ENCODE data around the gene NHEJ1. TPM values are rescaled to one million over a fixed set of nuclear protein-coding genes. Genes with fewer than 3 reads are reported as not detected.

The NHEJ1 gene
- total and polyA plus RNA-seq, 2 donors (not counting 3 experiments of a cell fraction or from before 2014, with no cell fraction given) = 12.8 to 12.9 TPM

DNA sequence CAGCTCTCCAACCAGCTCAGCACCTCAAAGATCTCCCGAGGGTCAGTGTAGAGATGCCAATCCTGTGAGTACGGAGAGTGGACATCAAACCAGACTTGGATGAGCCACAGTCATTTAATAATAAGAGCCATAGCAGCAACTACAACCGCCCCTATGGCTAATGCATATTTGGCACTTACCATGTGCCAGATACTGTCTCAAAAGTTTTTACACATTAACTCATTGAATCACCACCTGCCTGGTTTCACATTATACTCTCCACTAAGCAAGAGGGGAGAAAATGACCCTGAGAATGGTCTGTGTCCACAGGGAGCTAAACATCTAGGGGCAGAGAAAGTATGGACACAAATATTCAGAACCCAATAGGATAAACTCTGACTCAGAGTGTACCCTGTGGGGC, 13.5 kb upstream of the NHEJ1 start:
- ChIA-PET POLR2A (no interaction called here), CTCF (interaction anchor here (1.0 to 5.2 kb wide), 2 partner anchors 19 to 121 kb away, joined by 3 to 32 read pairs; no protein-coding TSS in a partner anchor)
- Histone ChIP-seq H3K4me3 (replicated peaks in 1 of 3; ENCODE audit: insufficient read depth in 1 of 3, low read depth in 1 of 3, low read length in 3 of 3) (no peak overlapping the region), H2AFZ (ENCODE audit: low read depth, low read length) (no peak overlapping the region), H3K27ac (ENCODE audit: insufficient read depth, low read depth, low read length) (no peak overlapping the region), H3K4me1 (ENCODE audit: control insufficient read depth, extremely low read depth, insufficient read depth, low read length) (peaks cover 14% of the 10 kb centered on the region), H3K9ac (replicated peaks; ENCODE audit: extremely low read depth, insufficient read depth, low read length) (no peak overlapping the region), H3K9me3 (replicated peaks; ENCODE audit: control insufficient read depth, insufficient read depth, low read length) (no peaks in the 10 kb centered on the region), H3K79me2 (ENCODE audit: control insufficient read depth, insufficient read depth, low read length) (peaks cover 14% of the 10 kb centered on the region), H3K9me1 (replicated peaks; ENCODE audit: control insufficient read depth, extremely low read depth, insufficient read depth, low read length) (no peaks in the 10 kb centered on the region), H3K4me2 (ENCODE audit: insufficient read depth, low read length) (no peak overlapping the region), H3K36me3 (ENCODE audit: control insufficient read depth in 2 of 2, extremely low read depth in 1 of 2, insufficient read depth in 2 of 2, low read length in 2 of 2) (peaks cover 0 to 19% of the 10 kb centered on the region in 2 experiments), H4K20me1 (replicated peaks; ENCODE audit: control insufficient read depth, extremely low read depth, insufficient read depth, low read length) (peaks cover 3% of the 10 kb centered on the region), H3K27me3 (ENCODE audit: control insufficient read depth in 2 of 2, insufficient read depth in 2 of 2, low read length in 2 of 2) (no peaks in the 10 kb centered on the region)
- DNase-seq (ENCODE audit: low read depth, low spot score) (no peak), FAIRE-seq (no peak)
- TF ChIP-seq, protein P1, sequence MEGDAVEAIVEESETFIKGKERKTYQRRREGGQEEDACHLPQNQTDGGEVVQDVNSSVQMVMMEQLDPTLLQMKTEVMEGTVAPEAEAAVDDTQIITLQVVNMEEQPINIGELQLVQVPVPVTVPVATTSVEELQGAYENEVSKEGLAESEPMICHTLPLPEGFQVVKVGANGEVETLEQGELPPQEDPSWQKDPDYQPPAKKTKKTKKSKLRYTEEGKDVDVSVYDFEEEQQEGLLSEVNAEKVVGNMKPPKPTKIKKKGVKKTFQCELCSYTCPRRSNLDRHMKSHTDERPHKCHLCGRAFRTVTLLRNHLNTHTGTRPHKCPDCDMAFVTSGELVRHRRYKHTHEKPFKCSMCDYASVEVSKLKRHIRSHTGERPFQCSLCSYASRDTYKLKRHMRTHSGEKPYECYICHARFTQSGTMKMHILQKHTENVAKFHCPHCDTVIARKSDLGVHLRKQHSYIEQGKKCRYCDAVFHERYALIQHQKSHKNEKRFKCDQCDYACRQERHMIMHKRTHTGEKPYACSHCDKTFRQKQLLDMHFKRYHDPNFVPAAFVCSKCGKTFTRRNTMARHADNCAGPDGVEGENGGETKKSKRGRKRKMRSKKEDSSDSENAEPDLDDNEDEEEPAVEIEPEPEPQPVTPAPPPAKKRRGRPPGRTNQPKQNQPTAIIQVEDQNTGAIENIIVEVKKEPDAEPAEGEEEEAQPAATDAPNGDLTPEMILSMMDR (IDR thresholded peaks at IDR 0.05; ENCODE audit: extremely low read depth in 1 of 2, insufficient read depth in 1 of 2, low read depth in 1 of 2, low read length in 2 of 2) = no peak
- no TSS peak for BruUV-seq (replicated peaks)
- dilution Hi-C loops (cut with MboI; ENCODE audit: extremely low pct_ligation_motif_present, low sequenced_read_pairs) = no loop called here
- intact Hi-C loops (cut with micrococcal nuclease) = no loop called here

DNA sequence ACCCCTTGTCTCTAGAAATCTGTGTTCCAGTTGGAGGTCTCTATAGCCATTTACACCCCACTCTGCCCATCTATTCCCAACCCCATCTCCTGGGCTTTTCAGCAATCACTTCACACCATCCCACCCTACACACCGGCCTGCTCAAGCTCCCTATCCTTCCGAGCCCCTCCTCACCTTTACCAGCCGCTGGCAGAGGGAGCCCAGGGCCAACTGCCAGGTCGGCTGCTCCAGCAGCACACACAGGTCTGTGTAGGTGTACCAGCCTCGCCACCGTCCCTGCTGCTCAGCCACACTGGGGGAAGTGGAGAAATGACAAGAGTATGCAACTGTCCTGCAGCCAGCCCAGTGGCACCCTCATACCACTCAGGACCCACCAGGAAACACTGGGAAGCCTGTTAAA, 12.6 kb upstream of the NHEJ1 start:
- H3K4me1 ChIP-seq (ENCODE audit: control insufficient read depth, extremely low read depth, insufficient read depth, low read length) = peaks cover 8% of the 10 kb centered on the region
- ChIA-PET CTCF (interaction anchor here (2.9 to 5.2 kb wide), 2 partner anchors 122 to 144 kb away, joined by 9 to 32 read pairs; no protein-coding TSS in a partner anchor), POLR2A (no interaction called here)
- no peak overlapping the region for H3K9ac ChIP-seq (replicated peaks; ENCODE audit: extremely low read depth, insufficient read depth, low read length)
- H4K20me1 ChIP-seq (replicated peaks; ENCODE audit: control insufficient read depth, extremely low read depth, insufficient read depth, low read length) = peaks cover 3% of the 10 kb centered on the region
- no peak overlapping the region for H3K4me3 ChIP-seq (replicated peaks in 1 of 3; ENCODE audit: insufficient read depth in 1 of 3, low read depth in 1 of 3, low read length in 3 of 3)
- H3K9me3 ChIP-seq (replicated peaks; ENCODE audit: control insufficient read depth, insufficient read depth, low read length) = no peaks in the 10 kb centered on the region
- no peak for TF ChIP-seq GATA2 (IDR thresholded peaks at IDR 0.05; ENCODE audit: insufficient read depth, insufficient read length, low read depth, low read length)
- no peak for TF ChIP-seq POLR2AphosphoS5 (IDR thresholded peaks at IDR 0.05; ENCODE audit: insufficient read depth, low read depth, low read length)
- TF ChIP-seq, protein P1 (IDR thresholded peaks at IDR 0.05; ENCODE audit: extremely low read depth in 1 of 2, insufficient read depth in 1 of 2, low read depth in 1 of 2, low read length in 2 of 2) = no peak
- TF ChIP-seq, protein P2, sequence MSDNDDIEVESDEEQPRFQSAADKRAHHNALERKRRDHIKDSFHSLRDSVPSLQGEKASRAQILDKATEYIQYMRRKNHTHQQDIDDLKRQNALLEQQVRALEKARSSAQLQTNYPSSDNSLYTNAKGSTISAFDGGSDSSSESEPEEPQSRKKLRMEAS (IDR thresholded peaks at IDR 0.05; ENCODE audit: insufficient read depth, insufficient read length) = no peak
- TF ChIP-seq EZH2 (IDR thresholded peaks at IDR 0.05; ENCODE audit: borderline replicate concordance, low read depth, low read length, severe bottlenecking) = no peak
- no peak for TF ChIP-seq FOS (IDR thresholded peaks at IDR 0.05; ENCODE audit: borderline replicate concordance, insufficient read depth, low read length)
- no peak for TF ChIP-seq JUN (IDR thresholded peaks at IDR 0.05; ENCODE audit: borderline replicate concordance, insufficient read depth, insufficient read length, low read depth)
- TF ChIP-seq MYC (IDR thresholded peaks at IDR 0.05; ENCODE audit: low read depth, low read length) = no peak
- TF ChIP-seq POLR2A (IDR thresholded peaks at IDR 0.05; ENCODE audit: low read depth, low read length) = no peak
- H3K27me3 ChIP-seq (ENCODE audit: control insufficient read depth in 2 of 2, insufficient read depth in 2 of 2, low read length in 2 of 2) = no peaks in the 10 kb centered on the region
- H3K4me2 ChIP-seq (ENCODE audit: insufficient read depth, low read length) = no peak overlapping the region
- H3K36me3 ChIP-seq (ENCODE audit: control insufficient read depth in 2 of 2, extremely low read depth in 1 of 2, insufficient read depth in 2 of 2, low read length in 2 of 2) = peaks cover 0 to 19% of the 10 kb centered on the region in 2 experiments
- peaks cover 6% of the 10 kb centered on the region for H3K79me2 ChIP-seq (ENCODE audit: control insufficient read depth, insufficient read depth, low read length)
- intact Hi-C loops (cut with micrococcal nuclease) = no loop called here
- H3K9me1 ChIP-seq (replicated peaks; ENCODE audit: control insufficient read depth, extremely low read depth, insufficient read depth, low read length) = no peaks in the 10 kb centered on the region
- no peak overlapping the region for H2AFZ ChIP-seq (ENCODE audit: low read depth, low read length)
- H3K27ac ChIP-seq (ENCODE audit: insufficient read depth, low read depth, low read length) = no peak overlapping the region
- FAIRE-seq (no peak), DNase-seq (ENCODE audit: low read depth, low spot score) (no peak)
- no TSS peak for BruUV-seq (replicated peaks)
- dilution Hi-C loops (cut with MboI; ENCODE audit: extremely low pct_ligation_motif_present, low sequenced_read_pairs) = no loop called here
